GM21723 (cell line): ENCODE measurements around the gene PKM.
"Not testable (repeated sequence)": the region's sequence is repeated elsewhere in the genome, so short reads cannot be mapped to it uniquely, and the experiment has no call there.

ENCODE experiments used
- ATAC-seq: cut with Tn5 transposase; IDR thresholded peaks from one replicate; pipeline ENCODE4 v1.9.1; 2021; ENCODE audit warnings: mild to moderate bottlenecking, moderate library complexity; ENCODE audit not compliant: unreplicated experiment

Gene PKM

DNA sequence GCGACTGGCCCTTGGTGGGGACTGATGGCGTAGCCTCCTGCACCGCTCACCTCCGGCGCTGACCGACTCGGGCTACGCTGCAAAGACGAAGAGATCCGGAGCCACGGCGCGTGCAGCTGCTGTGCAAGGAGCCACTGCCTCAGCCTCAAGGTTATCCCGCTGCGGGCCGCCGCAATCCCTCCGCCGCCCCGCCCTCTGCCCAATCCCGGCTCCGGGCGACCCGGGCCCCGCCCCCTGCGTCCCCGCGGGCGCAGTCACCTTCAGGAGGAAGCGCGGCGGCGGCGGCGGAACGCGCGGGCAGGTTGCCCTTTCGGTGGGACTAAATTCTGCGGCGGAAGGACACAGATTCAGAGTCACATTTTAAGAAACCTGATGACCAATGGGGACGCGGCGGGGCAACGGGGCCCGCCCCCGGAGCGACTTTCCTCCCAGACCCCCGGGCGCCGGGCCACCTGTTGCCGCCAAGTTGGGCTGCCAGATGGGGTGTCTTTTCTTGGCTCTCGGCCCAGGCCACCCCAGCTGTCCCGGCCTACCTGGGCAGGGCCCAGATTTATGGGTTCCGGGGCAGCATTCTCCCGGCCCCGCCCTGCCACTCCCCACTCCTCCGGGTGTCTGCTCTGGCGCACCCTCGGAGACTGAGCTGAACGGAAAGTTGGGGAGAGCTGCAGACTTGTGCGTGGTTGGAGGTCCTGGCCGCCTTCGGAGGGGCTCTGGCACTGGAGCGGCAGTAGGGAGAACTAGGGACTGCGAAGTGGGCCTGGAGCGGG, at the start of gene PKM:
PKM (minus strand) TSS at position 125 of the 767 bp plus-strand sequence. CDS start 12,093 bp downstream, outside the sequence.
- ATAC-seq = peak; percentile 47

DNA sequence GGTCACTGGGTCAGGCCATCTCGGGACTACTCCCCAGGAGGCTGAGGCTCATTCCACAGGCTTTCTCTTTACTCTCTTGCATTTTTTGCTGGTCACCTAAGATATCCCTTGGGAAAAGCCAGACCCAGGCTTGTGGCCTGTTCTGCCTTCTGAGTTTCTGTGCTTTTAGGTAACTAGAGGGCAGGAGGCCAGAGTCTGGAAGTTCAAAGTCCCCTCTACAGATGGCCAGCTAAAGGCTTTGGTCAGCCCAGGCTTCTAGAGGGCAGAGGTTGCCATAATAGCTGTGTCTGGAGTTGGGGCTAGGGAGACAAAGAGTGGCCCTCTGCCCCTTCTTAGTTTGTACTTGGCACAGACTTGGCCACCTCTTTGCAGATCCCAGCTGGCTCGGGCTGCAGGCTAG, 49.8 kb upstream of the PKM start:
- ATAC-seq = no peak

DNA sequence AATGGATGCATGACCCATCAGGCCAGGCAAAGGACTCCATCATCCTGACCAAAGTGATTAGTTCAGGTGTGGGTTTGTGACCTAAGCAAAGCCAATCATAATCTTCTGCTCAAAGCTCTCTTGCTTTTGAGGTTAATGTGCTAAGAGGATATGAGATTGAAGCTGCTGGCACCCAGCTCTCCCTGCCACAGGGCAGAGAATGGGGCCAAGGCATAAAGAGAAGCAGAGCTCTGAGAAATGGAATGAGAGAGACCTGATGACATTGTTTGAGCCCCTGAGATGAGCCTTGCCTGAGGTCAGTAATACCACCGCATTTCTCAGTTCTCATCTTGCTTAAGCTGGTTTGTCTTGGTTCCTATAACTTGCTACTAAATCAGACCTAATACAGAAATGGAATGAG, 47.7 kb upstream of the PKM start:
- ATAC-seq = no peak

DNA sequence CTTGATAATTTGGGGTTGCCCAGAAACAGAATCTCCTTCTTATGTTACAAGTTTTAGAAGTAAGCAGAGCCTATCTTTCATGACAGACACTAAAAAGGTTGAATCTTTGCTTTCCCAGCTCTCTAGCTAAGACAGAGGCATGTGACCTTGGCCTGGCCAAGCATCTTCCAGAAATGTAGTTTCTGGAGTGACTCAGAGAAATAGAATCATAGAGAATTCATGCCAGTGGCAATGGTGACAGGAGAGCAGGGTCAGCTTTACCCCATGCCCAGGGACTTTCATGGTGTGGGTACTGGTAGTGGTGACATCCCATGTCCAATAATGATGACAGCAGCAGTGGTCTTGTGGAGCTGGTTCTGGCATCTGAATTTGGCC, 45.3 kb upstream of the PKM start:
- no peak for ATAC-seq

DNA sequence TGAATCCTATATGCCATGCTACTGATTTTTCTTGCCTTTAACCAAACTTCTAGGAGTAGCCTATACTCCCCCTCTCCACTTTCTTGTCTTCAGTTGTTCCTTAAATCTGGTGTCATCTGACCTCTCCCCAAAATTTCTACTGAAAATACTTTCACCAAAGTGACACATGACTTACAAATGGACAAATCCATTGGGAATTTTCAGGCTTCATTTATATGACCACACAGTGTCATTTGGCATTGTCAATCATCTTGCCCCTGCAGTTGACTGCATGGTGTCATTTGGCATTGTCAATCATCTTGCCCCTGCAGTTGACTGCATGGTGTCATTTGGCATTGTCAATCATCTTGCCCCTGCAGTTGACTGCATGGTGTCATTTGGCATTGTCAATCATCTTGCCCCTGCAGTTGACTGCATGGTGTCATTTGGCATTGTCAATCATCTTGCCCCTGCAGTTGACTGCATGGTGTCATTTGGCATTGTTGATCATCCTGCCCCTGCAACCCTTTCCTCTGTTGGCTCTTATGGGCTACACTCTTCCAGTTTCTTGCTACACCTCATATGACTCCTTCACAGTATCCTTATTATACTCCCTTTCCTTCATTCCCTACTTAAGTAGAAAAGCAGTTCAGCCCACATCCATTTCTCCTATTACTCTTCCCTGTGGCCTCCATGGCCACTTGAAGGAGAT, 44.8 kb upstream of the PKM start:
- ATAC-seq = not testable (repeated sequence)

DNA sequence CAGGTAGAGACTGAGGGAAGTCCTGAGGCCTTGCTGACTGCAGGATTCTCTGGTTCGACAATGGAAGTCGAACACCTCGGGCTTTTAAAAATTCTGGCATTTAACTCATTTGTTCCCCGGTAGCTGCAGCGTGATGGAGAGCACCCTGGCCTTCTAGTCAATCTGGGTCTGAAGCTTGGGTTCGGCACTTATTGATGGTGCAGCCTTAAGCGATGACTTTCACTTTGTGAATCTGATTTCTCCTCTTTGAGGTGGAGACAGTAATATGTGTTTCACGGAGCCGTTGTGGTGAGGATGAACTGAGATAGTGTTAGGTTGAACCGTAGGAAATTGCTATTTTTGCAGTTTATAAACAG, 42.0 kb upstream of the PKM start:
- ATAC-seq = no peak

DNA sequence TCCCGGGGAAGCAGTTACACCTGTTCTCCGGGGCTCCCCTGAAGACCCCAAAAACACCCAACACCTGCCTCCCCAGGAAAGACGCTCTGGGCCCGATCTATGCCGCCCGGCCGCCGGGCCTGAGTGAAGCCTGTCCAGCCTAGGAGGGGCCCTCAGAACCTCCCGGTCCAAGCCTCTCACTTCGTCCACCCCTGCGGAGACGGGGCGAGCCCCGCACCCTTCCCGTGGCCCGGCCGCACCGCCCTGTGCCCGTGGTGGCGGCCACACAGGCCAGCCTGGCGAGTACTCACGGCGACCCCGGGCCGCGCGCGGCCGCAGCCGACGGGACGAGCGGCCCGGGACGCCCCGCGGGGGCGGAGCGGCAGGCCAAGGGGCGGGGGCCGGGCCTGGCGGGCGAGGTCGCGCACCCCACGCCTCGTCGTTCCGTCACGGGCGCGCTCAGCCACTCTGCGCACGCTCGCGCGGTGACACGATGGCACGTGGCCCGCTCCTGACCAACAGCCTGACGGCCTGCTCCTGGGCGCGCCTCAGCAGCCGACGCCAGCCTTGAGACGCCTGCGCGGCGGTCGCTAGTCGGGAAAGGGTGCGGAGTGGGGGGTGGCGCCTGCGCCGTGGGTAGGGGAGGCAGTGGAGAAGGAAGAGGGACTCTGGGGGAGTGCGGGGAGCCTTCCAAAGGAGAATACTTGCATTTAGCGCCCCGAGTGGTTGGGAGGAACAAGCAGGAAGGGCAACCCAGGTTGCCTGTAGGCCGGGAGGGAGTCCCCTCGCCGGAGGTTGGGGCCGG, 41.4 kb upstream of the PKM start, which contains the start of gene PARP6:
PARP6 (minus strand) TSS at position 342 of the 784 bp plus-strand sequence. CDS start 5,077 bp downstream, outside the sequence.
- ATAC-seq = peak; percentile 93

DNA sequence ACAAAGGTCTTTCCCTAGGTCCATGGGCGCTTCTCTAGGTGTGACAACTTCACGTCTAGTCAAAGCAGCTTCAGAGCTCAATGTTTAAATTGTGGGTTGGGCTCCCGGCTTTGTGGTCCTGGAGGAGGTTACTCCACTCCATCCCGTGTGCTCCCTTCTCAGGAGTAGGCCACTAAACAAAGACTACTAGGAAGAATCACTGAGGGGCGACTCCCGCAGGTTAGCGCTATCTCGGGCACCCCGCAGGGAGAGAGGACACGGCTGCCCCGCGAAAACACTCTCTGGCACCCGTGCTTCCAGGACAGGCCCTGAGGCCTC, 40.9 kb upstream of the PKM start:
- no peak for ATAC-seq

DNA sequence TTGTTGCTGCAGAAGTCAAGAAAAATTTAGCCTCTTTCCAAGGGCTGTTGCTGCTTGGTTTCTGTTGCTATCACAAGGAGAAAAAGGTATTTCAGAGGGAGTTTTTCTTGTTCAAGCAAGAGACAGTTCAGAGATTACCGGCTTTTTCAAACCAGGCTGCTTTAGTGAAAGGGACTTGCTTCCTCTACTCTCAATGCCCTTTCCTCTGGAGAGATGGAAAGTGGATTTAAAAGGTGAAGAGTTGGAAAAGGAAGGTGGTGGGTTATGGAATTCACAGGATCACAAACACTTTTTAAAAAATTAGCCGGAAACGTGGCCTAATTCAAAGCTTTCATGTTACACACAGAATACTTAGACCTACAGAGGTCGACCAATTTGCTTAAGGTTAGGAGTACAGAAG, 40.2 kb upstream of the PKM start:
- no peak for ATAC-seq

DNA sequence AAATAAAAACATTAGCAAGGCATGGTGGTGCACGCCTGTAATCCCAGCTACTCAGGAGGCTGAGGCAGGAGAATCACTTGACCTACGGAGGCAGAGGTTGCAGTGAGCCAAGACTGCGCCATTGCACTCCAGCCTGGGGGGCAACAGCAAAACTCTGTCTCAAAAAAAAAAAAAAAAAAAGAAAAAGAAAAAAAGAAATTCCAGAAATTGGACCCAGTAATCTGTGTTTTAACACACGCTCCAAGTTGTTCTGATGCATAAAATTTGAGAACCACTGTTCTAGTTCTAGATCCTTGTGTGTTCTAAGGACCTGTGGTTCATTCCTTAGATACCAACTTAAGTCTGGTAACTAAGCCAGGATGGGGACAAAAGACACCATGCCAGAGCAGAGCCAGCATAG, 38.7 kb upstream of the PKM start:
- no peak for ATAC-seq

DNA sequence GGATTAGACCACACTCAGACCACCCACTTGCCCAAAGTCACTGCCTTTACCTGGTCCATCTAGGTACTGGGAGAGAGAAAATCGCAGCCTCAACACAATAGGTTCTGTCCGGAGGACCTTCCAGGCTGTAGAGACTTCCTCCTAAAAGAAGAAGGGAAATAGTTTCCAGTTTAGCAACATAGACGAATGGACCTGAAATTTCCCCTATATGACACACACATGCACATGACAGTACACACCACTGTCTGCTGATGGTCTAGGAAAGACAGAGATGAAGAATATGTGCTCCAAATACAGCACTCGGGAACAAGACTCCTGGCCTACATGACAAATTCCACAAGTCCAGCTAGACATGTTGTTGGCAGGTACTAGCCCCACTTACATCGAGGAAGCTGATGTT, 34.0 kb upstream of the PKM start:
- ATAC-seq = no peak

DNA sequence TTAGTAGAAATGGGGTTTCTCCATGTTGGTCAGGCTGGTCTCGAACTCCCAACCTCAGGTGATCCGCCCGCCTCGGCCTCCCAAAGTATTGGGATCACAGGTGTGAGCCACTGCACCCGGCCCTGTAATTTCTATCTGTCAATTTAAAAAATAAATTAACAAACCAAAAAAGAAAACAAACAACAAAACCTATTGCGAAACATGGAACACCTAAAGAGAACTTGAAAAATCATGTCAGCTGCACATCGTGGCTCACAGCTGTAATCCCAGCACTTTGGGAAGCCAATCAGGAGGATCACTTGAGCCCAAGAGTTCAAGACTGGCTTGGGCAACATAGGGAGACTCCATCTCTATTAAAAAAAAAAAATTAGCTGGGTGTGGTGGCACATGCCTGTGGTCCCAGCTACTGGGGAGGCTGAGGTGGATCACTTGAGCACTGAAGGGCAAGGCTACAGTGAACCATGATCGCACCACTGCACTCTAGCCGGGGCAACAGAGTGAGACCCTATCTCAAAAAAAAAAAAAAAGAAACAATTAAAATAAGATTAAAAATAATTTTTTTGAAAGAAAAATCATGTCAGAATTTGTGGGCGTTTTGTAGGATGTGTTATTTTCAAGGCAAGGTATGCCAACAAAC, 21.8 kb upstream of the PKM start:
- no peak for ATAC-seq

DNA sequence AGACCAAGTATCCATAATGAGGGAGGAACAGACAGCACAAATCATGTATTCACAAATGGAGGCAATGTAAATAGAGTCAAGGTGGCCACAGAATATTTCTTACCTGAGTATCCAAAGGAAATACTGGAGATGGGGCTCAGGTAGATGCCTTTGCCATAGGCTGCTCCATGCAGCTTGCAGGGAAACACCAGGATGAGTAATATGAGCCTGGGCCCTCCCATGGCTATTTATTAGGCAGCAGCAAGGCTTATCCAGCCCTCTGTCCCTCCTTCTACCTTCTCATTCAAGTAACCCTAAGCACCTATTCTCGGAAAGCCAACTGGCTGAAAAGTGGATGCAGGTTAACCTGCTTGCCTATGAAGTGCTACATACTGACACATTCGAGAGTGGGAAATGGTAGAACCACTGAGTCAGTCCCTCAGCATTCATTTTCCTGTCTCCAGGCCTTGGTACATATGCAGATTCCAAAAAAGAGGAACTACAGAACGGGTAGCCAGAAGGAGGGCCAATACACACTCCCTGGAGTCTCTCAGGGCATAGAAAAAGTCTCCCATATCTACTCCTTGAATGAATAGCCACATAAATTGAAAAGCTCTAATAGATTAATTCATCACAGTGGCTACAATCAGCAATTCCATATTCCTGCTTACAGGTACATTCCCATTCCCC, 18.3 kb upstream of the PKM start:
- ATAC-seq = no peak

DNA sequence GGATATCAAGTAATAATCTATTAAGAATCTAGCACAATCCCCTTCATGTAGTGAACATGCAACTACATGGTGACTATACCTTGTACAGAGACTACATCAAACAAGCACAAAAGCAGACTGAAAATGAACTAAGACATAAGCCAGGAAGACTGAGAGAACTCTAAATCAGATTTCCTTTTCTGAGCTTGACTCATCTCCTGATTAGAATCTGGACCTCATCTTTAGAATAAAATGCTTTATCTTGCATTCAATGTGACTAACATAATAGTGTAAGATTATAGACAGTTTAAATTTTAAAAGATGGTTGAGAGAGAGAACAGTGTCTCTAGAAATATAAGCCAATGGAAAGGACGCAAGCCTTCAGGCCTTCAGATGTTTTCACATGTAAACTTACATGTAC, 17.5 kb upstream of the PKM start:
- no peak for ATAC-seq

DNA sequence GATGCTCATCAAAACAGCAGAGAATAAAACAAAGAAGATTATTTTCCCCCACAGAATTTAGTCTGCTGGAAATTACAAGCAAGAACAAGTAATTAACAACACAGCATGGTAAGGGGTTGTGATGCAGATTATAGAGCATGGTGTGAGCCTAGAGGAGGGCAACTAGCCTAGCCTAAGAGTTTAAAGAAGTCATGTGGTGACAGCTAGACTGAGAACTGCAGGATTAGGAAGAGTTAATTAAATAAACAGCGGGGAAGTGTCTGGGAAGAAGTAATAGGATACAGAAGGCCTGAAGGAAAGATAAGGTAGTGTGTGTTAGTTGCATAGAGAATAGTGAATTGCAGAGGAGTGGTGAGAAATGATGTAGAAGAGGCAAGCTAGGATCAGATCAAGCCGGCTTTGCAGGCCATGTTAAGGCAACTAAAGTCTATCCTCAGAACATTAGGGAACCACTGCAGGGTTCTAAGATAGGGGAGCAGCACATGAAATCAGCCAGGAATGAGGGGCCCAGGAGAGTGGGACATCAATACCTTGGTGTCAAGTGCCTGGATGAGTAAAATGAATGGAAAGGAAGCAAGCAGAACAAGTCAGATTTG, 11.9 kb upstream of the PKM start:
- no peak for ATAC-seq

DNA sequence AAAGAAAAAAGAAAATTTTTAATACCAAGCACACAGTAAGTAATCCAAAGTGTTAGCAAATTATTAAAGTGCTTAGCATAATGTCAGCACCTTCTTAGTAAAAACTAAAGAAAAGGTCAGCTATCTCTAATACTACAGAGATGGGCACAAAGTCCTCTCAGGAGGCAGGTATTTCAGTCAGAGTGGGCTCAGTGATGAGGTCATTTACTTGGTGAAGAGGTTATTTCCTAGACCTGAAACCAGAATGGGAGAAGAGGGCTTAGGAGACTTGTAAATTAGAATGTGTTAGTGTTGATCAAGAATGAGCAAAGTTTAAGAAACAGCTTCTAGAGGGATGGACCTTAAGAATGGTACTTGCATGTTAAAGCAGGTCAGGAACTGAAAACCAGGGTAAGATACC, 8.7 kb upstream of the PKM start:
- no peak for ATAC-seq

DNA sequence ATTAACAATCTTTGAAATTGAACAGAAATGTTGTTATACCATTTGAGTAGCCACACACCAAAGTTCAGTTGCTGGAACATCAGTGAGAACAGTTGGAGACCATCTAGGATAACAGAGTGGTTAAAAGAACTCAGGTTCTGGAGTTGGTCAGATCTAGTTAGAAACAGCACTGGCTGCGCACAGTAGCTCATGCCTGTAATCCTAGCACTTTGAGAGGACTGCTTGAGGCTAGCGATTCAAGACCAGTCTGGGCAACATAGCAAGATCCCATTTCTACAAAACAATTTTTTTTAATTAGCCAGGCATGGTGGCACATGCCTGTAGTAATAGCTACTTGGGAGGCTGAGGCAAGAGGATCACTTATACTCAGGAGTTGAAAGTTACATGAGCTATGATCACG, 7.6 kb upstream of the PKM start:
- ATAC-seq = no peak

DNA sequence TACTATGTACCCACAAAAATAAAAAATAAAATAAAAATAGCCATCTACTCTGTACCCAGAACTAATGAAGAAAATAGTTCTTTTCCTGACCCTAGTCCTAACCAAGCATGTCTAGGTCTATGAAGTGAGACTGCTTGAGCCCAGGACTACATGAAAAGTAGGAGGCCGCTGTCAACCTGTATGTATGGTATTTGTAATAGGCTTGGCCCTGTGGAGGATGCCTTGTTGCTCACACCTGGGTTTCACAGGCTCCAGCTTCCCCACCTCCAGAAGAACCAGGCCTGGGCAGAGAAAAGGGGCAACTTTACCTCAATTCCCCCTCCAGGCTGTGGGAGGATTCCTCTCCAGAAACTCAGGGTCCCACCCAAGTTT, 6.8 kb upstream of the PKM start:
- no peak for ATAC-seq

DNA sequence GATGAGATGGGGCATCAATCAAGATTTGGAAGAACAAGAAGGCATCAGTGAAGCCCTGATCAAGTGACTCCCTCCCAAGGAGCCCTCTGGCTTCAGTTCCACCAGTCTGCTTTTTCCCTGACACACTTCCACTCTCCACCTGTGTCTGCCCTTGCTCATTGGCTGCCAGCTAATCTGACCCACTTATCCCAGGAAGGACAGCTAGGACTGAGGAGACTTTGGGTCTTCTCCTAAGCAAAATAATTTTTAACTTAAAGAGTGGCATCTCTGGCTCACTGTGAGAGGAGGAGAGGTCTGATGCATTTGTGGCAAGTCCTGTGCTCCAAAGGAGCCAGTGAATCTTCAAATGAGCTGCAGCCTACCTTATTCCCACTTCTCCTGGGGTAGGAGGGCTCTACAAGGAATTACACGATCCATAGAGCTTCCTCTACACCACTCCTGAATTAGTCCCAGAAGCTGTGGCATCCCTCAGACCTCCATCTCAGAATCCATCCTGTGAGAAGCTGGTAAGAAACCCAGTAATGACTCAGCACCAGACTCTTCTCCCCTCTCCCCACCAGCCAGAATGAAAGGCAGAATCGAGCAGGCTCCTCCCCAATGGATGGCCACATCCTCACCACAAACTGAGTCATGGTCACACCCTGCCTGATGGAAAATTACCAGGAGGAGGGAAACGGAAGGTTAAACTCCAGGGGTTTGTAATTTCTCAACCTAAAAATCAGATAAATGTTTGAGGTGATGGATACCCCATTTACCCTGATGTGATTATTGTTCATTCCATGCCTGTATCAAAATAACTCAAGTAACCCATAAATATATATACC, 6.3 kb upstream of the PKM start:
- ATAC-seq = peak; percentile 75
